GM21786 (cell line): ENCODE measurements around the gene CORO2B.

Experiments
- ATAC-seq: cut with Tn5 transposase; IDR thresholded peaks from one replicate; pipeline ENCODE4 v1.9.1; 2021; ENCODE audit not compliant: unreplicated experiment

The CORO2B gene

DNA sequence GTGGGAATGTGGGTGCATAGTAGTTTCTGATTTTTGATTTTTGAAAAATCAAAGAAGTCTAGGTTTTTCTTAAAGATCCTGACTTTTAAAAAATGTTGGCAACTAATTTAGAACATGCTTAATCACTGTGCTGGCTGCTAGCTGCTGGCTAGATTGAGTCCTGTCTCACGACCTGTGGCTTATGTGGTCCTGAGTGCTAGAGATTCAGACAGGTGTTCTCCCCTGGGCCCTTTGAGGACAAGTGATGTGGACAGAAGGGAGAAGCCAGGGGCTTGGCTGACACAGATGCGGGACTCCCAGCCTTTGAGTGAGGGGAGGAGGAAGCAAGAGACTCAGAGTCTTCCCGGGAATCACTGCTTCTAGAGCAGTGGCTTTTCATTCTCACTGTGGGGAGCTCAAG lies 47.5 kb downstream of the CORO2B start:
- ATAC-seq = no peak

DNA sequence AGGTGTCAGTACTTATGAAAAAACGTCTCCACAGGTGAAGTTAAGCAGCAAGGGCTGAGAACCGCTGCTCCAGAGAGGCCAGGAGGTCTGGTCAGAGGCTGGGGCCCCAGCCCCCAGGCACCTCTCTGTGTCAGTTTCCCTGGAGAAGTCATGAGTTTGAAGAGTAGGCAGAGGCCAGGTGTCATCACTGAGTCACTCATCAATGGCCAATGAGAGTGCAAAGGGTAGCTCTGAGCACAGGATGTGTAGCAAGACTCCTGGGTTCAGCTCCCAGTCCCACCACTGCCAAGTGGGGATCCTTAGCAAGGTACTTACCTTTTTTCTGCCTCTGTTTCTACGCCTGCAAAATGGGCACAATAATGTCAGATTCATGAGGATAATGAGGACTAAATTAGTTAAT lies 47.9 kb downstream of the CORO2B start:
- no peak for ATAC-seq

DNA sequence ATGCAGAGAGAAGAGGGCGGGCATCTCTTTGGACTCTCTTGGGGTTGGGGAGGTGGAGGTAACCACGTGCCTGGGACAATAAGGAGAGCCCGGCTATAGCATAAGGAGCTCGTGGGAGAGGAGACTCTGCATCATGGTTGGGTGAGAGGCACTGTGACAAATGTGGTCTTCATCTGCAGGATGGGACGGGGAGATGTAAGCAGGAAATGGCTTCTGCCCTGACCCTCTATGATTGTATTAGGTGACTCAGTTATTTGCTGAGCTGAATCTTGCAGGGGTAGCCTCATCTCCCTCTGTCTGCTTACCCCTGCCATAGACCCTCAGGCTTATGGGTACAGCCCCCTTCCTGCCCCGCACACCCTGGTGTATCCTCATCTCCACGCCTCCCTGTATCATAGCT lies 48.7 kb downstream of the CORO2B start:
- no peak for ATAC-seq

DNA sequence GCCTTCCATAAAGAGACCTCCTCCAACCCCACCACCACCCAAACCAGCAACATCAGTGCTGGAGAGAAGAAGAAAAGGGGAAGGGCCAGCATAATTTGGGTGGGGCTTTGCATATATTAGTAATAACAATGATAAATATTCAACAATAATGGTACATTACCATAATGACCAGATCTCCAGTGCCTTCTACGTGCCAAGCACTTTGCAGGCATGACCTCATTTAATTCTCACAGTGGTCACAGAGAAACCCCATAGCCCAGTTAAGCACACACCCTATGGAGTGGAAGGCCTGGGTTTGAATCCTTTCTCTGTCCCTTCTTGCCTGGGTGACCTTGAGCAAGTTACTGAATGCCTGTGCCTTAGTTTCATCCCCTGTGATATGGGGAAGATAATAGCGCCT lies 49.2 kb downstream of the CORO2B start:
- ATAC-seq = no peak

DNA sequence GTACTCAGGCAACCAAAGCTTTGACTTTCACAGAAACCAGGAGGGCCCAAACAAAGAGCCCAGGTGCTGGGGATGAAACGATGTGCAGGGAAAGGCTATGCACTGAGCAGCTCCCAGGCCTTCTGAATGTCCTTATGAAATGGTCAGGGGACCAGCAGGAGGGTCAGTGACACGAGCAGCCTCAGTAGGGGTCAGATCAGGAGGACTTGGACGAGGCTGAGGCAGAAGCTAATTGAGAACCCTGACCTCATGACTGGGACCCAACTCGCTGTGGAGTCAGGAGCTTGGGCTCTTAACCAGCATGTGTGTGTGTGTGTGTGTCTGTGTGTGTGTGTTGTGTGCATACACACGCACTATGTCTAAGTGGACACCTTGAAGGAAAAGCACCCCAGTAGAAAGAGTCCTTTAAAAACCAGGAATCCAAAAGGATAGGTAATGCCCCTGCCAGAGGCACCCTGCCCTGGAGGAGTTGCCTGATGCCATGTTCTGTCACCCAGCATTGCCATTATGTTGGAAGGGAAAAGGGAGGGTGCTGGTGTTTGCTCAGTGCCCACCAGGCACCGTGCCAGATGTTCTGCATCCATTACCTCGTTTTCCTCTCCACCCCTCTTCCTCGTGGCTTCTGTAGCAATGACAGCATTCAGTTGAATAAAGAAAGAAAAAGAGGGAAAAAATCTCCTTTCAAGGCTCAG lies 50.9 kb downstream of the CORO2B start:
- no peak for ATAC-seq

DNA sequence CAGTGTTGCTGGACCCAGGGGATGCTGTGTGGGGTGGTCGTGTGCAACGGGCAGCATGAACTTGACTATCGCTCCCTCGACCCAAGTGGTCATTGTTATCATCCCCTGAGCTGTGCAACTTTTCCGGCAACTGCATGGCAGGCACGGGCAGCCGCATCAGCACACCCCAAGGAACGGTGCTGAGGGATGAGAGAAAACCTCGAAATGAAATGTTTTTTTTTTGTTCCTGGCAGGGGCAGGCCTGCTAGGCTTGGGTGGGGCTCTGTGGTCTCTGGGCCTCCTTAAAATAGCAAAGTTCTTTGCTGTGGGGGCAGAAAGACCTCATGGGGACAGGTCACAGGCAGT lies 51.4 kb downstream of the CORO2B start:
- no peak for ATAC-seq

DNA sequence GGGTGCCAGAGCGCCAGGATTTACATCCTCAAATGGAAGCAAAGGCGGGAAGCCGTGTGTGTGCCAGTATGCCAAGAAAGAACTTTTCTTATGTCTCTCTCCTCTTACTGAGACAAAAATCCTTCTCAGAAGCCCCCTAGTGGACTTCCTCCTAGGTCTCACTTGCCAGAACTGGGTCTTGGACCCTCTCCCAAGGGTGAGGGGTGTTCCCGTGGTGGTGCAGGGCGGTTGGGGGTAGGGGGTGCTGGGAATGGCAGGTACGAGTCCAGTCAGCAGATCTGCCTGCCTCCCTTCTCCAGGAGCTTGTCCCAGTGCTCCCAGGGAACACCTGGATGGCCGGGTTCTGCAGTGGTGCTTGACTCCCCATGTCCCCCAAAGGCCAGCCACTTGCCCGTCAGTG lies 52.0 kb downstream of the CORO2B start:
- ATAC-seq = no peak

DNA sequence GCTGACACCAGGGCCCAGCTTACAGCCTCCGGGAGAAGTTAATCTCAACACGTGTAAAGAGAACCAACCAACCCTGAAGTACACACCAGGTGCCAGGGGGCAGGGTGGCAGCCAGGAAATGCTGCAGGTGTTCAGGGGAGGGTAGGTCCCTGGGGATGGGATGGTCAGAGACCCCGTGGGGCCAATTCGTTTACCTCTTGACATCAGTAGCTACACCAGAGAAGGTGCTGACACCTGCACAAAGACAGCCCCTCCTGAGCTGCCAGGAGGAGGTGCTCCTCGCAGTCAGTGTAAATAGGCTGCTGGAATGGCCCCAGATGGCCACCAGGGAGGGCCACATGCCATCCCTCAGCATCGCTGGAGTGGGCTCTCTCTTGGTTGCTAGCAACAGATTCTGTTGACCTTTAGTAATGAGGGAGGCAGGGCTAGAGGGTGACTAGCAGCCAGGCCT lies 52.8 kb downstream of the CORO2B start:
- ATAC-seq = no peak

DNA sequence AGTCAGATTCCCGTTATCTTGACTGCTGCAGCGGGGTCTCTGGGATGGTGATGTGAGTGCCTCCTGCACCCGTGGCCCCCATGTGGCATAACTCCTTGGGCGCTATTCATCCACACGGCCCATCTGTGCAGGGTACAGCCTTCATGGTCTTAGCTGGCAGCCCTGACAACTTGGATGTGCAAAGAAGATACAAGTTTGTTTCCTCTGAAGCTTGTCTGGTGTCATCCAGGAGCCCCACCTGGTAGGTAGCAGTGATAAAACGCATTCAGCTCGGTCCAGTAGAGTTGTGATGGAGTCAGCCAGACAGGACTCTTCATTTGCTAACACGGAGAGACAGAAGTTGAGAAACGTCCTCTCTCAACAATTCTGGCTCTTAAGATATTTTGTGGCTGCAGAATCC lies 53.3 kb downstream of the CORO2B start:
- no peak for ATAC-seq

DNA sequence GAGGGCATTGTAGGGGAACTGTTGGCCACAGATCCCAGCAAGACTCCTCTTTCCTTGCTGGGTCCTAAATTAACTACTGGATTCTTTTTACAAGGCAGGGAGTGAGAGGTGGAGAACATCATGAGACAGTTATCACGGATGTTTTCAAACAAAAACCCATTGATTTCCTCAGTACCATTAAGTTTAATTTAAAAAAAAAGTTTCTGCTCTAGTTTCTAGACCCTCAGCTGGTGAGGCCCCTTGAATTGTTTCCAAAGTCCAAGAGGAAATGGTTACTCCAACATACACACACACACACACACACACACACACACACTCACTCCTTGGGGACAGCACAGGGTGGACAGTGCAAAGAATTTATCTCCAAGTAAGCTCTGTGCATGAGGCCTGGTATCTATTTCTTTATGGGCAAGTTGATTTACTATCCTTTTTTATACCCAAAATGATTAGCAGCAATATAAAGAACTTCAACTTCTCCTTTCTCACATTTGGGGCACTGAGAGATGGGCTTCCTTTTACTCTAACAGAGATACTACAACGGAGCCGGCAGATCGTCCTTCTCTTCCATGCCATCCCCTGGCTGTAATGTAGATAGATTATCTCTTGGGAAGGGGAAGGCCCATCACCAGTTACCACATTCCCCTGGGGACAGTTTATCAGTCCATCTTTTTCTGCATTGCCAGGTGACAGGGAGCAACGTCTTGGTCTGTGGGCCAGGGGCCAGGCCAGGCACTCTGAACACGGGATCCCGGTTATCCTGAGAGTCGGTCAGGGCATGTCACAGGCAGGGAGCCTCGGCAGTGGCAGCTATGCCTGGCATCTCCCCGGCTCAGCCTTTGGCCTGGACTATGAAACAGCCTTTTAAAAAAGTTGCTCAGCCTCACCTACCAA lies 54.7 kb downstream of the CORO2B start:
- ATAC-seq = no peak

DNA sequence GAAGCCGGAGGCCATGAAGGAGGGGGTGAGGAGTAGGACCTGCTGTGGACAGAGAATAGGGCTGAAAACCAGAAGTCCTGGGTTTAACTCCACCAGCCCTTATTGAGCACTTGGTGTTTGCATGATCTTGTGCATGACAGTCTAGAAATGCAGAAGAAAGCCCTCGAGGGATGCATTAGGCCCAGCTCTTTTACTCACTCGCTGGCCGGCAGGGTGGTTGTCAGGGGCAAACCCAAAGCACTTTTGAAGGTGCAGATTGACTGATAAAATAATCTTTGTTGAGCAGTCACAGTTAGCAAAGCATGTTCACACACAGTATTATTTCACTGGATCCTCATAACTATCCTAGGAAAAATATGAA lies 55.3 kb downstream of the CORO2B start:
- no peak for ATAC-seq

DNA sequence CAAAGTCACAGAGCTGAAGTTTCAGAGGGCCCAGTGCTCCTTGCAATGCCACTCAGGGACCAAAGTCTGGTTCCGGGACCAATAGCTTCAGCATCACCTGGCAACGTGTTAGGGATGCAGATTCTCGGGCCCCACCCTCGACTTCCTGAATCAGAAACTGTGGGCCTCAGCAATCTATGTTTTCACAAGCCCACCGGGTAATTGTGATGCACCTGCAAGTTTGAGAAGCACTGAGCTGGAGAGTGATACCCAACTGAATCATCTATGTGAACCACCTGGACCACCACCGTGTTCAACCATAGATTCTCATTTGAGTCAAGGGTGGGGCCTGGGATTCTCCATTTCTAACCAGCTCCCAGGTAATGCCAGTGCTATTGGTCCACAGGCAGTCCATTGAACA lies 55.7 kb downstream of the CORO2B start:
- ATAC-seq = no peak

DNA sequence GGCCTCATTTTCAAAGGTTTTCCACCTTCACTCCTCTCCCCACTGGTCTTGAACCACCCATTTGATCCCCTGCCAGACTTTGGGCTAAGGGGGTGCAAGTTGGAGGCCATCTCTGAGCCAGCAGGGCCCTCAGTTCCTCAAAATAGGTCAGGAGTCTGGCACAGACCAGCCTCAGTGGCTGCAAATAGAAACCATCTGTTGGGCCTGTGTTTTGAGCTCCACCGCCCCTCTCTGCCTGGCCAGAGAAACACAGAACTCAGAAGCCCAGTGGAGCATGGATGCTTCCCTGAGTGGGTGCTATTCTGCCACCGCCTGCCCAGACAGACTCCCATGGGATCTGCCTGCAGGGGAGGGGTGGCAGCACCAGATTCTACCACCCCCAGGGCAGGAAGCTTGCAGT lies 56.3 kb downstream of the CORO2B start:
- no peak for ATAC-seq

DNA sequence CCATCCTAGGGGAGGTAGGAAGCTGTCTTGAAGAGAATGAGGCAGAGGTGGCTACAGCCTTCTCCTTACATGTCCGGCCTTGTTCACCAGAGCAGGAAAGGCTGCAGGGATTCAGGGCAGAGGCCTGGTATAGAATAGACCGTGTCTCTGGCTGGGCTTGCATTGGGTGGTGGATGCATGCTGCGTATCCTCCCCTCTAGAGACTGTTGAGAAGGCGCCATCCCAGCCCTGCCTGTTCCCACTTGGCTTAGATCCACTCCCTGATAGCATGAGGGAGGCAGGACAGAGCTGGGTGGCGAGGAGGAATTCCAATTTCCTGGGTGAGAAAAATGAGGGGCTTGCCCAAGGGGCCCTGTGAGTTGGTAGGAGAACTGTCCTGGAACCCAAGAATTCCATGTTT lies 57.5 kb downstream of the CORO2B start:
- ATAC-seq = no peak

DNA sequence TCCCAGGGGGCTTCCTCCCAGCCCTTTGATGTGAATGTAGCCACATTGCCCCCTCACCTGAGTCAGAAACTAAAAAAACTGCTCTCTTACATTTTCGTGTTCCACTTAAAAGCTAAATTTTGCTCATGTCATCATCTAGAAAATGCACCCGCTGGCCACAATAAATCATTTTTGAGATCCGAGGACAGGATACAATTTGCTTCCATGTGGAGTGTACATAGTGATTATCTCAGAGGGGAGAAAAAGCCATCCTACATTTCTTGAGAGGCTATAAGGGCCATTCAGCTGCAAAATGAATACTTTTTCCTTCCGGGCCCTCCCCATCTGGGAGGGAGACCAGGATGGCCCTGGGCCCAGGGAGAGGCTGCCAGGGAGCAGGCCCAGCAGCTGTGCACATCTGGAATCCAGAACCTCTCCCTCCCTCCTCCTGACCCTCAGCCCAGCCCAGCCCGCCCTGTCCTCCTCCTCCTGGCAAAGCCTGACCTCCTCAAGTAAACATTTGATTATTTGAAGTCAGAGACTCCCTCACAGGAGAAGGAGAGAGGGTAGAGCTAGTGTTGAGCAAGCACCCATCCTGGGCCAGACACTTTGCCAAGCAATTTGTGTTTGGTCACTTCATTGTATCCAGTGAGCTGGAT lies 59.1 kb downstream of the CORO2B start:
- no peak for ATAC-seq

DNA sequence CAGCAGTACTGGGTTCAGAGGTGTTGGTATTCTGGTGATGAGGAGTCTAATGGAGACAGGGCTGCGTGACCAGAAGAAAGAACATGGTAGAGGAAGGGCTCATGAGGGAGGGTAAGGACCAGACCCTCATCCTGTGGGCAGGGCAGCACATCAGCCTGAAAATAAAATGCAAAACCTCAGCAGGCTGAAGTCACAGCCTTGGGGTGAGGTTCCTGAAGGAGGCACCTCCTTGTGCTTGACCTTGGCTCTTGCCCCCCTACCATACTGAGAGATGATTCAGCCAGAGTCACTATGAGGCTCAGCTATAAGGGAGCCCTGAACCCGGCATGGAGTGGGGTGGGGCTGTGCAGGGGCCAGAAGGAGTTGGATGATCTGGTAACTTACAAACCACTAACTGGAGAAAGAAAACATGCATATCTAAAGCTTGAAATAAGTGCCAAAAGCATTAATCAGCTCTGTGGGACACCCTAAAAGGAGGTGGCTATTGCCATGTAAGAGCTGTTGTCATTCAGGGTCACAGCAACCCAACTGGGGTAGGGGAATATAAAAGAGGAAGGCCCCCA lies 60.2 kb downstream of the CORO2B start:
- no peak for ATAC-seq

DNA sequence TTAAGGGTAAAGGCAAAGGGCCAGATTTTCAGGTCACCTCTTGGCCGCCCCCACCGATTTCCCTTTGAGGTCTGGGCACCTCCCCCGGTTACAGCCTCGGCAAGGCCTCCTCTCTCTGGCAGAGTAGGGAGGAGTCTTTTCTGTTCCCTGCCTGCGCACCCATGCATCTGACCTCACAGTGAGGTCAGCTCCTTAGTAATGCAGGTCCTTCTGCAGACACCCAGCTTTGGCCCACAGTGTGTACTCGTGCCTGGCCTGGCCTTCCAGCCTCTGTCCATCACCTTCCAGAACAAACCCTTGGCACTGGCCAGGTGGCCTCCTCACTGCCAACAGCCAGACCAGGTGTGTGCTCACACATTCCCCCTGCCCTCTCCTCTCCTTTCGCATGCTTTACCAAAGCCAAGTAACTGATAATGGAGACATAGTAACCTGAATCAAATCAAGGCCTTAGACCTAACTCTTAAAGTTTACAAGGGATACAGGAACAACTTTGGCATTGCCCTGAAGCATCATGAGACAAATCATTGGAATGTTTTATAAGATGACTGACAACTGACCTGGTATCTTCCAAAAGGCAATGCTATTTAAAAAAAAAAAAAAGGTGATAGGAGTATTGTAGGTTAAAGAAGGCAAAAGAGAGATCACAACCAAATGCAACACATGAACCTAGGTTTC lies 61.3 kb downstream of the CORO2B start:
- no peak for ATAC-seq

DNA sequence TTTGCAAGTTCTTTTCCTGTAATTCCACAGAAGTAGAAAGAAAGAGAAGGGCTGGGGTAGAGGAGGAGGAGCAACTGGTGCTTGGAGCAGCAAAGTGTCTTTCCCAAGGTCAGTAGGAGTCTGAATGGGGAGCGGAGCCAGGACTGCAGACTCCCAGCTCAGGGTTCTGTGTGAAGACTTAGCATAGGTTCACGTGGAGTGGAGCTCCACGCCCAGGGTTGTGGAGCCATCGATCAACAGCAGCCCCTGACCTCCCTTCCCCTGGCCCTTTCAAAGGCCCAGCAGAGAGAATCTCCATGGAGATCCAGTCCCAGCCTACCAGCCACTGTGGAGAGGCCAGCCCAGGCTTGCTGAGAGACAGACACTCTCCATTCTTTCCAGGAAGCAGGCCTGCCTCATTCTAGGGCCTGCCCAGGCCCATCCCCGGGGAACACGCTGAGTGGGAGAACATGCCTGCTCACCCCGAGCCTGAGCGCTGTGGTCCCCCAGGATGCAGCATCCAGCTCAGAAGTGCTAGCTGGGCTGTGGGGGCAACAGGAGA lies 62.1 kb downstream of the CORO2B start:
- no peak for ATAC-seq

DNA sequence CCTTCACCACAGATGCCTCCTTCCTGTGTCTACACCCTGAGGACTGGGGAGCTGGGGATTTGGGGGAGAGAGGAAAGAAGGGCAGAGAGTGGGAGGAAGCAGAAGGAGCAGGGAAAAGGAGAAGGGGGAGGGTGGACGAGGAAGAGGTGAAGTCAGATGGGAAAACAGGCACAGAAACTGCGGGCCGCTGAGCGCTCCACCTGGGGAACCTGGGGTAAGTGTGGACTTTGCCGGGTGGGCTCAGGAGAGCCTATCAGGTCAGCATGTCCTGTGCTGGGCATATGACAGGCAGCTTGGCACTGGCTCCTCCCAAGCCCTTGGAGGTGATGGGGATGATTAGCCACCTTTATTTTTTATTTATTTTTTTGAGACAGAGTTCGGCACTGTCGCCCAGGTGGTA lies 62.6 kb downstream of the CORO2B start:
- no peak for ATAC-seq

DNA sequence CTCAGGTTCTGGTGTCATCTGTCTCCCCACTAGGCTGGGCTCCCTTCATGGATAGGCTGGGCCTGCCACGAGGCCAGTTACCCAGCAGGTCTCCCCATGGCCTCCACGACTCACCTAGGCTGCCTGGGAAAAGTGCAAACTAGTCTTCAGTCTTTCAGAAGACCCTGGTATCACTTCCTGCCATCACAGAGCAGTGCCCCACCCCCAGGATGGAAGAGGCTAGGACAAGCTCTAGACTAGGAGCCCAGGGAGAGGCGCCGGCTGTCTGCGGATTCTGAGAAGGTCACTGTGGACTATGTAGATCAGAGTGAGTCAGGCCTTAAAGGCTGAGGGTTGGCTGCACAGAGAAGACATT lies 63.7 kb downstream of the CORO2B start:
- ATAC-seq = no peak

DNA sequence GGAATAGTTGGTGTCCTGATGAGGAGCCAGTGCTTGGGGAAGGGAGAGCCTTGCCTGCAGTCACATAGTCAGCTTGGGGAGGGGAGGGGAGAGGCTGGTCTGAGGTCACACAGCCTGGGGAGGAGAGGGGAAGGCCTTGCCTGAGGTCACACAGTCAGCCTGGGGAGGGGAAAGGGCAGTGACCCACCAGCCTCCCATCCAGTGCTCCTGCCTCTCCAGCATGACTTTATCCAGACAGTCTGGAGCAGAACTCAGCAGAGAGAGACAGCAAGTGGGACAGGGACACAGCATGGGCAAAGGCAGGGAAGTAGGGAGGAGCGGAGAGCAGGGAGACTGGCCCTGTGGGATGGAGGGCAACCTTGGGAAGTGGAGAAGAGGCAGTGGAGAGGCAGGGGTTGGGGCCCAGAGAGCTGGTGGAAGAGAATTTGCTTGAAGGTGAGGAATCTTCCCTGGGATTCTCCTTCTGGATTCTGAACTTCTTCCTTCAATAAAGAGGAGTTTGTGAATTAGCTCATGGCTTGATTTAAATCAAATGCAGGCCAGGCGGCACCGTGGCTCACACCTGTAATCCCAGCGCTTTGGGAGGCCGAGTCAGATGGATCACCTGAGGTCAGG lies 64.5 kb downstream of the CORO2B start:
- ATAC-seq = no peak
